ENCODE results near the gene MYRF.

GRCh38 chr11:61716478-61717285, 35.8 kb upstream of the MYRF start:
- TF ChIP-seq ZNF324 (tag by site-specific recombination; IDR thresholded peaks at IDR 0.05) (no peak), CTCF (tag by site-specific recombination; IDR thresholded peaks at IDR 0.05) (no peak), REST (tag by site-specific recombination; IDR thresholded peaks at IDR 0.05) (no peak), ZNF18 (tag by site-specific recombination; IDR thresholded peaks at IDR 0.05) (no peak), ZNF513 (tag by site-specific recombination; IDR thresholded peaks at IDR 0.05) (no peak), ZBTB17 (tag by site-specific recombination; IDR thresholded peaks at IDR 0.05) (no peak), ZNF133 (tag by site-specific recombination; IDR thresholded peaks at IDR 0.05) (no peak), KLF1 (tag by site-specific recombination; IDR thresholded peaks at IDR 0.05) (no peak)
